ENCODE measurements around the gene USP33. TPM values are rescaled to one million over a fixed set of nuclear protein-coding genes. Genes with fewer than 3 reads are reported as not detected.
"Not testable (repeated sequence)": the region's sequence is repeated elsewhere in the genome, so short reads cannot be mapped to it uniquely, and the experiment has no call there.

Gene USP33
- total RNA-seq, 2 experiments from 2014 or later = 46.2 to 48.5 TPM

- Mint-ChIP-seq H3K4me3 (no peak overlapping the region), H3K4me1 (peaks cover 15% of the 10 kb centered on the region), H3K27me3 (no peaks in the 10 kb centered on the region), H3K27ac (no peak overlapping the region), H3K36me3 (peaks cover 7% of the 10 kb centered on the region), H3K9me3 (ENCODE audit: low read depth) (no peaks in the 10 kb centered on the region)
- CTCF ChIA-PET = no interaction called here
- ATAC-seq (no peak), DNase-seq (no peak)
Observed at GRCh38 chr1:77762072-77762476, 2.4 kb upstream of the USP33 start.

GRCh38 chr1:77757603-77758002 is 2.0 kb downstream of the USP33 start:
- H3K36me3 Mint-ChIP-seq = peaks cover 7% of the 10 kb centered on the region
- CTCF ChIA-PET = interaction anchor here (1.2 kb wide), 1 partner anchor 75 kb away, joined by 4 read pairs; the partner anchor contains the start of gene ZZZ3
- H3K27me3 Mint-ChIP-seq = no peaks in the 10 kb centered on the region
- peak overlapping the region; percentile 90 for H3K4me3 Mint-ChIP-seq
- no peaks in the 10 kb centered on the region for H3K9me3 Mint-ChIP-seq (ENCODE audit: low read depth)
- ATAC-seq (no peak), DNase-seq (no peak)
- H3K4me1 Mint-ChIP-seq = peaks cover 30% of the 10 kb centered on the region
- H3K27ac Mint-ChIP-seq = peak overlapping the region; percentile 23

- H3K36me3 Mint-ChIP-seq = peaks cover 7% of the 10 kb centered on the region
- H3K27me3 Mint-ChIP-seq = no peaks in the 10 kb centered on the region
- H3K27ac Mint-ChIP-seq = peak overlapping the region; percentile 23
- CTCF ChIA-PET = interaction anchor here (1.2 kb wide), 2 partner anchors 74 to 248 kb away, joined by 3 to 4 read pairs; partner anchors contain the start of genes DNAJB4 and ZZZ3
- peaks cover 30% of the 10 kb centered on the region for H3K4me1 Mint-ChIP-seq
- no peaks in the 10 kb centered on the region for H3K9me3 Mint-ChIP-seq (ENCODE audit: low read depth)
- H3K4me3 Mint-ChIP-seq = peak overlapping the region; percentile 90
- ATAC-seq (no peak), DNase-seq (no peak)
Observed at GRCh38 chr1:77757066-77757584, 2.5 kb downstream of the USP33 start.

- H3K36me3 Mint-ChIP-seq = peaks cover 7% of the 10 kb centered on the region
- no peak overlapping the region for H3K4me3 Mint-ChIP-seq
- no peak overlapping the region for H3K27ac Mint-ChIP-seq
- H3K9me3 Mint-ChIP-seq (ENCODE audit: low read depth) = no peaks in the 10 kb centered on the region
- H3K27me3 Mint-ChIP-seq = no peaks in the 10 kb centered on the region
- CTCF ChIA-PET = interaction anchor here (1.2 kb wide), 2 partner anchors 73 to 249 kb away, joined by 3 to 4 read pairs; partner anchors contain the start of genes DNAJB4 and ZZZ3
- H3K4me1 Mint-ChIP-seq = peaks cover 30% of the 10 kb centered on the region
- ATAC-seq (no peak), DNase-seq (no peak)
Observed at GRCh38 chr1:77756052-77756754, 3.4 kb downstream of the USP33 start.

GRCh38 chr1:77749489-77749888 is 10.2 kb downstream of the USP33 start:
- H3K9me3 Mint-ChIP-seq (ENCODE audit: low read depth); H3K4me3 Mint-ChIP-seq; H3K27me3 Mint-ChIP-seq; ATAC-seq; CTCF ChIA-PET; H3K4me1 Mint-ChIP-seq; DNase-seq; H3K27ac Mint-ChIP-seq: not testable (repeated sequence)
- peaks cover 10% of the 10 kb centered on the region for H3K36me3 Mint-ChIP-seq

GRCh38 chr1:77744576-77744975 is 15.1 kb downstream of the USP33 start:
- Mint-ChIP-seq H3K4me3 (no peak overlapping the region), H3K9me3 (ENCODE audit: low read depth) (no peaks in the 10 kb centered on the region), H3K4me1 (peaks cover 5% of the 10 kb centered on the region), H3K27ac (no peak overlapping the region), H3K27me3 (no peaks in the 10 kb centered on the region), H3K36me3 (peaks cover 17% of the 10 kb centered on the region)
- no peak for DNase-seq
- CTCF ChIA-PET = no interaction called here
- no peak for ATAC-seq

GRCh38 chr1:77742011-77742555 is 17.6 kb downstream of the USP33 start:
- CTCF ChIA-PET = no interaction called here
- Mint-ChIP-seq H3K27ac (no peak overlapping the region), H3K36me3 (peaks cover 25% of the 10 kb centered on the region), H3K27me3 (no peaks in the 10 kb centered on the region), H3K4me3 (no peak overlapping the region), H3K9me3 (ENCODE audit: low read depth) (no peaks in the 10 kb centered on the region), H3K4me1 (peaks cover 5% of the 10 kb centered on the region)
- DNase-seq = no peak
- ATAC-seq = no peak

- CTCF ChIA-PET = no interaction called here
- ATAC-seq = no peak
- H3K36me3 Mint-ChIP-seq = peaks cover 24% of the 10 kb centered on the region
Observed at GRCh38 chr1:77741316-77741715, 18.3 kb downstream of the USP33 start.

GRCh38 chr1:77739235-77739634 is 20.4 kb downstream of the USP33 start:
- no peak for ATAC-seq
- Mint-ChIP-seq H3K27ac (no peak overlapping the region), H3K36me3 (peaks cover 20% of the 10 kb centered on the region), H3K4me3 (no peak overlapping the region), H3K9me3 (ENCODE audit: low read depth) (no peaks in the 10 kb centered on the region), H3K27me3 (no peaks in the 10 kb centered on the region), H3K4me1 (no peaks in the 10 kb centered on the region)
- no peak for DNase-seq
- CTCF ChIA-PET = no interaction called here

More at GRCh38 chr1:77741316-77741715, 18.3 kb downstream of the USP33 start:
- Mint-ChIP-seq H3K9me3 (ENCODE audit: low read depth) (no peaks in the 10 kb centered on the region), H3K4me1 (peaks cover 5% of the 10 kb centered on the region), H3K4me3 (no peak overlapping the region), H3K27ac (no peak overlapping the region), H3K27me3 (no peaks in the 10 kb centered on the region)
- no peak for DNase-seq

- Mint-ChIP-seq H3K4me1 (peaks cover 2% of the 10 kb centered on the region), H3K27ac (no peak overlapping the region), H3K27me3 (no peaks in the 10 kb centered on the region), H3K4me3 (no peak overlapping the region), H3K9me3 (ENCODE audit: low read depth) (no peaks in the 10 kb centered on the region), H3K36me3 (peaks cover 32% of the 10 kb centered on the region)
- DNase-seq (no peak), ATAC-seq (no peak)
- CTCF ChIA-PET = no interaction called here
Observed at GRCh38 chr1:77732090-77732489, 27.6 kb downstream of the USP33 start.

GRCh38 chr1:77725706-77726105 is 33.9 kb downstream of the USP33 start:
- no peak for ATAC-seq
- no peaks in the 10 kb centered on the region for H3K27me3 Mint-ChIP-seq
- no peak overlapping the region for H3K27ac Mint-ChIP-seq
- peaks cover 53% of the 10 kb centered on the region for H3K36me3 Mint-ChIP-seq
- H3K4me1 Mint-ChIP-seq = no peaks in the 10 kb centered on the region
- CTCF ChIA-PET = no interaction called here
- DNase-seq = no peak
- H3K9me3 Mint-ChIP-seq (ENCODE audit: low read depth) = no peaks in the 10 kb centered on the region
- no peak overlapping the region for H3K4me3 Mint-ChIP-seq

GRCh38 chr1:77718181-77718580 is 41.5 kb downstream of the USP33 start:
- no peaks in the 10 kb centered on the region for H3K27me3 Mint-ChIP-seq
- no peak overlapping the region for H3K27ac Mint-ChIP-seq
- peaks cover 49% of the 10 kb centered on the region for H3K36me3 Mint-ChIP-seq
- no peak for DNase-seq
- ATAC-seq = no peak
- CTCF ChIA-PET = no interaction called here
- no peaks in the 10 kb centered on the region for H3K4me1 Mint-ChIP-seq
- H3K9me3 Mint-ChIP-seq (ENCODE audit: low read depth) = no peaks in the 10 kb centered on the region
- H3K4me3 Mint-ChIP-seq = no peak overlapping the region

GRCh38 chr1:77716065-77716464 is 43.6 kb downstream of the USP33 start:
- no peak overlapping the region for H3K4me3 Mint-ChIP-seq
- CTCF ChIA-PET = no interaction called here
- DNase-seq (no peak), ATAC-seq (no peak)
- peaks cover 39% of the 10 kb centered on the region for H3K36me3 Mint-ChIP-seq
- no peaks in the 10 kb centered on the region for H3K9me3 Mint-ChIP-seq (ENCODE audit: low read depth)
- no peaks in the 10 kb centered on the region for H3K27me3 Mint-ChIP-seq
- H3K27ac Mint-ChIP-seq = no peak overlapping the region
- H3K4me1 Mint-ChIP-seq = no peaks in the 10 kb centered on the region

- no peaks in the 10 kb centered on the region for H3K9me3 Mint-ChIP-seq (ENCODE audit: low read depth)
- H3K27me3 Mint-ChIP-seq = no peaks in the 10 kb centered on the region
- ATAC-seq (no peak), DNase-seq (no peak)
- CTCF ChIA-PET = interaction anchor here (1.1 kb wide), 1 partner anchor 24 kb away, joined by 3 read pairs; no protein-coding TSS in a partner anchor
- H3K4me3 Mint-ChIP-seq = no peak overlapping the region
- H3K27ac Mint-ChIP-seq = no peak overlapping the region
- peaks cover 36% of the 10 kb centered on the region for H3K36me3 Mint-ChIP-seq
- H3K4me1 Mint-ChIP-seq = no peaks in the 10 kb centered on the region
Observed at GRCh38 chr1:77709727-77710126, 49.9 kb downstream of the USP33 start.

Measured in activated CD8-positive, alpha-beta memory T cell treated with anti-CD3 and anti-CD28 coated beads, Interleukin-2, amount 10 ng/mL, durations not matched to agents 7 days and 5 days (primary cell).